Prostate gland (tissue), 2 donors: Measurements from ENCODE around the gene TMTC2.

Experiments
- CTCF ChIP-seq, 4 experiments: fragments of 200-600 bp in 2 of 4; fragments of 450-650 bp in 2 of 4; sonication (generic) in 2 of 4; IDR thresholded peaks; 1 replicate in 3 of 4; 2 replicates in 1 of 4; pipeline ENCODE4 v1.5.1; 2016 to 2019; ENCODE audit warnings: antibody characterized with exemption in 4 of 4, mild to moderate bottlenecking in 2 of 4, moderate library complexity in 2 of 4
- POLR2AphosphoS5 ChIP-seq: sonication (generic); formaldehyde crosslinking; IDR thresholded peaks from one replicate; pipeline ENCODE4 v1.6.1; 2017; ENCODE audit warnings: antibody characterized with exemption

GRCh38 chr12:82838827-82839226 is 152.1 kb downstream of the TMTC2 start:
- no peak for TF ChIP-seq CTCF (IDR thresholded peaks at IDR 0.05)
- TF ChIP-seq POLR2AphosphoS5: no peak
